ENCODE data around the gene PFN1. TPM values are rescaled to one million over a fixed set of nuclear protein-coding genes. Genes with fewer than 3 reads are reported as not detected.
A peak's percentile ranks its signal among the peaks of the same experiment; 100 is the strongest.

Gene PFN1
- total RNA-seq, 1 donor from 2014 or later, result 549 TPM

GRCh38 chr17:4967539-4968485, 19.5 kb upstream of the PFN1 start, which contains the start of gene SPAG7:
TSS of gene SPAG7 (minus strand) at chr17:4967817. CDS start at chr17:4967804, 13 bp downstream.
- DNase-seq (ENCODE audit: low read depth), result peak; percentile 87

GRCh38 chr17:4966844-4967538, 18.7 kb upstream of the PFN1 start:
- DNase-seq (ENCODE audit: low read depth), result peak; percentile 99

GRCh38 chr17:4965311-4965986, 17.1 kb upstream of the PFN1 start:
- DNase-seq (ENCODE audit: low read depth), result no peak

- no peak for DNase-seq (ENCODE audit: low read depth)
Observed at GRCh38 chr17:4960279-4960922, 12.1 kb upstream of the PFN1 start.

GRCh38 chr17:4959261-4959965, 11.1 kb upstream of the PFN1 start:
- no peak for DNase-seq (ENCODE audit: low read depth)

GRCh38 chr17:4958102-4958501, 9.8 kb upstream of the PFN1 start:
- DNase-seq (ENCODE audit: low read depth), result no peak

GRCh38 chr17:4956493-4957061, 8.2 kb upstream of the PFN1 start:
- DNase-seq (ENCODE audit: low read depth), result no peak

- DNase-seq (ENCODE audit: low read depth), result no peak
Observed at GRCh38 chr17:4955091-4955490, 6.8 kb upstream of the PFN1 start.

- DNase-seq (ENCODE audit: low read depth), result peak; percentile 72
Observed at GRCh38 chr17:4953451-4953961, 5.2 kb upstream of the PFN1 start.

GRCh38 chr17:4951486-4951885, 3.2 kb upstream of the PFN1 start:
- DNase-seq (ENCODE audit: low read depth), result no peak

GRCh38 chr17:4950746-4951204, 2.4 kb upstream of the PFN1 start, which contains the start of gene ENO3:
TSS of gene ENO3 (plus strand) at chr17:4951119. CDS start at chr17:4951830, 711 bp downstream.
- no peak for DNase-seq (ENCODE audit: low read depth)

- no peak for DNase-seq (ENCODE audit: low read depth)
Observed at GRCh38 chr17:4950075-4950745, 1.9 kb upstream of the PFN1 start.

- DNase-seq (ENCODE audit: low read depth), result peak; percentile 62
Observed at GRCh38 chr17:4949321-4950074, 1.2 kb upstream of the PFN1 start.

- DNase-seq (ENCODE audit: low read depth), result peak; percentile 57
Observed at GRCh38 chr17:4948931-4949320, 596 bp upstream of the PFN1 start.

- DNase-seq (ENCODE audit: low read depth), result no peak
Observed at GRCh38 chr17:4947411-4948165, 742 bp downstream of the PFN1 start.

GRCh38 chr17:4947010-4947410, 1.3 kb downstream of the PFN1 start:
- DNase-seq (ENCODE audit: low read depth), result no peak

GRCh38 chr17:4946312-4946976, 1.9 kb downstream of the PFN1 start:
- DNase-seq (ENCODE audit: low read depth), result no peak

GRCh38 chr17:4945944-4946280, 2.4 kb downstream of the PFN1 start:
- DNase-seq (ENCODE audit: low read depth), result no peak

Data from renal cortical epithelial cell (primary cell).